Measurements from ENCODE around the gene MID2.
"Not testable (repeated sequence)": the region's sequence is repeated elsewhere in the genome, so short reads cannot be mapped to it uniquely, and the experiment has no call there.

Gene MID2

DNA sequence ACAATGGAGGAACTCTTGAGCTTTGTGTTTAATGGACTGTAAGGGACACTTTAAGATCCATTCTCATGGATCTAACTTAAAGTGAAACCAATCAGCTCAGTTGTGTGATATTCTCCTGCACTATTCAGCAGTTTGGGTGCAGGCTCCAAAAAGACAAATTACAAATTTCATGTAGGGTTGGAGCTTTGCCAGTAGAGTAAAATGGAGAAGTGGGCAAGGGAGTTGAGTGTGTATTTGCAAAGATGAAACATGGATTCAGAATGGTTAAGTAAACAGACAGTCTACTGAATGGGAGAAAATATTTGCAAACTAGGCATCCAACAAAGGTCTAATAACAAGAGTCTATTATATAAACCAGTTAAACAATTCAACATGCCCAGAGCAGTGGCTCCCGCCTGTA lies 21.2 kb upstream of the MID2 start:
- TF ChIP-seq POLR2A (IDR thresholded peaks at IDR 0.05; ENCODE audit: extremely low read depth, insufficient read length) (no peak), MYC (IDR thresholded peaks at IDR 0.05; ENCODE audit: low read depth, low read length) (no peak)
- TF ChIP-seq, protein P1, sequence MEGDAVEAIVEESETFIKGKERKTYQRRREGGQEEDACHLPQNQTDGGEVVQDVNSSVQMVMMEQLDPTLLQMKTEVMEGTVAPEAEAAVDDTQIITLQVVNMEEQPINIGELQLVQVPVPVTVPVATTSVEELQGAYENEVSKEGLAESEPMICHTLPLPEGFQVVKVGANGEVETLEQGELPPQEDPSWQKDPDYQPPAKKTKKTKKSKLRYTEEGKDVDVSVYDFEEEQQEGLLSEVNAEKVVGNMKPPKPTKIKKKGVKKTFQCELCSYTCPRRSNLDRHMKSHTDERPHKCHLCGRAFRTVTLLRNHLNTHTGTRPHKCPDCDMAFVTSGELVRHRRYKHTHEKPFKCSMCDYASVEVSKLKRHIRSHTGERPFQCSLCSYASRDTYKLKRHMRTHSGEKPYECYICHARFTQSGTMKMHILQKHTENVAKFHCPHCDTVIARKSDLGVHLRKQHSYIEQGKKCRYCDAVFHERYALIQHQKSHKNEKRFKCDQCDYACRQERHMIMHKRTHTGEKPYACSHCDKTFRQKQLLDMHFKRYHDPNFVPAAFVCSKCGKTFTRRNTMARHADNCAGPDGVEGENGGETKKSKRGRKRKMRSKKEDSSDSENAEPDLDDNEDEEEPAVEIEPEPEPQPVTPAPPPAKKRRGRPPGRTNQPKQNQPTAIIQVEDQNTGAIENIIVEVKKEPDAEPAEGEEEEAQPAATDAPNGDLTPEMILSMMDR (IDR thresholded peaks at IDR 0.05; ENCODE audit: low read depth, low read length) = no peak
- TF ChIP-seq, protein P2, sequence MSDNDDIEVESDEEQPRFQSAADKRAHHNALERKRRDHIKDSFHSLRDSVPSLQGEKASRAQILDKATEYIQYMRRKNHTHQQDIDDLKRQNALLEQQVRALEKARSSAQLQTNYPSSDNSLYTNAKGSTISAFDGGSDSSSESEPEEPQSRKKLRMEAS (IDR thresholded peaks at IDR 0.05; ENCODE audit: low read depth, low read length) = no peak
- DNase-seq (ENCODE audit: low read depth) = no peak
- H3K4me3 ChIP-seq (ENCODE audit: low read depth, low read length) = no peak overlapping the region

DNA sequence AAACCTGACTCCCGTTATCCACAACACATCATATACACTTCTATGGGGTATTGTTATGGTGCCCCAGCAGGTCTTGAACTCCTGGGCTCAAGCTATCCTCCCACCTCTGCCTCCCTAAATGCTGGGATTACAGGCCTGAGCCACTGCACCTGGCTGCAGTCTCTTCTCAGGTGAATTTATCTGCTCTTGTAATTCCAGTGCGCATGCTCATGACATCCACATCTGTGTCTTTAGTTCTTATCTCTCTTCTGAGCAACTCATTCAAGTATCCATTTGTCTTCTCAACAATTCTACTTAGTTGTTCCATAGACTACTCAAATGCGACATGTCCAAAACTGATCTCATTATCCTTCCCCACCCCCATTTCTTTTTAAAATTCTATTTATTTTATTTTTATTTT lies 20.5 kb upstream of the MID2 start:
- DNase-seq (ENCODE audit: low read depth) = no peak
- TF ChIP-seq, protein P1 (IDR thresholded peaks at IDR 0.05; ENCODE audit: low read depth, low read length) = no peak
- TF ChIP-seq MYC (IDR thresholded peaks at IDR 0.05; ENCODE audit: low read depth, low read length) (no peak), POLR2A (IDR thresholded peaks at IDR 0.05; ENCODE audit: extremely low read depth, insufficient read length) (no peak)
- TF ChIP-seq, protein P2 (IDR thresholded peaks at IDR 0.05; ENCODE audit: low read depth, low read length) = no peak

DNA sequence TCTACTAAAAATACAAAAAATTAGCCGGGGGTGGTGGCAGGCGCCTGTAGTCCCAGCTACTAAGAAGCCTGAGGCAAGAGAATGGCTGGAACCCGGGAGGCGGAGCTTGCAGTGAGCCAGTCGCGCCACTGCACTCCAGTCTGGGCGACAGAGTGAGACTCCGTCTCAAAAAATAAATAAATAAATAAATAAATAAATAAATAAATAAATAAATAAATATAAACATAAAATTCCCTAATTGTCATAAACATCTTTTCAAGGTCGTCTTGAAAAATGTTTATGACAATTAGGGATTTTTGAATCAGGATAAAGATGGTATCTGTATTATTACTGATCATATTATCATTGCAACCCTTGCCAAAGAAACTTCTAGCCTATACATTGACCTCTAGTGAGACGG lies 15.6 kb upstream of the MID2 start:
- H3K4me3 ChIP-seq (ENCODE audit: low read depth, low read length); DNase-seq (ENCODE audit: low read depth): not testable (repeated sequence)

More for the DNA sequence above, 20.5 kb upstream of the MID2 start:
- H3K4me3 ChIP-seq (ENCODE audit: low read depth, low read length) = no peak overlapping the region

DNA sequence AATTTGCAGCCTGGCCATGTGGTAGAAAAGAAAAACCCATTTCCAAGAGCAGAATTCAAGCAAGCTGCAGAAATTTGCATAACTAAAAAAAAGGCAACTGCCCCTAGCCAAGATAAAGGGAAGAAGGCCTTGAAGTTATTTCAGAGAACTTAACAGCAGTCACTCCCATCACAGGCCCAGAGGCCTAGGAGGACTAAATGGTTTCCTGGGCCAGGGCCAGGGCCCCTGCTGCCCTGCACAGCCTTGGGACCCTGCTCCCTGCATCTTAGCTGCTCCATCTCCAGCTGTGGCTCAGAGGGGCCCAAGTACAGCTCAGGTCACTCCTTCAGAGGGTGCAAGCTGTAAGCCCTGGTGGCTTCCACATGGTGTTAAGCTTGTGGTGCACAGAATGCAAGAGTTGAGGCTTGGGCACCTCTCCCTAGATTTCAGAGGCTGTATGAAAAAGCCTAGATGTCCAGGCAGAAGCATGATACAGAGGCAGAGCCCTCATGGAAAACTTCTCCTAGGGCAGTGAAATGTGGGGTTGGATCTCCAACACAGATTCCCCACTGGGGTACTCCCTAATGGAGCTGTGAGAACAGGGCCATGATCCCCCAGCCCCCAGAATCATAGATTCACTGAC lies 6.7 kb upstream of the MID2 start:
- H3K4me3 ChIP-seq (ENCODE audit: low read depth, low read length) = no peak overlapping the region
- no peak for DNase-seq (ENCODE audit: low read depth)
- TF ChIP-seq, protein P1 (IDR thresholded peaks at IDR 0.05; ENCODE audit: low read depth, low read length) = no peak
- TF ChIP-seq MYC (IDR thresholded peaks at IDR 0.05; ENCODE audit: low read depth, low read length) = no peak
- no peak for TF ChIP-seq POLR2A (IDR thresholded peaks at IDR 0.05; ENCODE audit: extremely low read depth, insufficient read length)
- TF ChIP-seq, protein P2 (IDR thresholded peaks at IDR 0.05; ENCODE audit: low read depth, low read length) = no peak

DNA sequence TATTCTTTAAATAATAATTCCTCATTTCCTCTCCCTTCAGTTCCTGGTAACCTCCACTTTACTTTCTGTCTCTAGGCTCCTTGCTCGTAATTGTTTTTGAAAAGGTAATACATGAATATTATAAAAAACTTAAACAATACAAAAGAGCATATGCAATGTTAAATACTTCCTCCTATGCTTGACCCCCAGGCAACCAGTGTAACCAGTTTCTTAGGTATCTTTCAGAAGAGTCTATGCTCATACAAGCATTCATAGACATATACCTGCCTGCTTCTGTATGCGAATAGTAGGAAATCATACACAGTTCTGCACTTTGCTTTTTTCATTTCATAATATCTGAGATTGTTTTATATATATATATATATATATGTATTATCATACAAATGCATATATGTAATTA lies 2.6 kb upstream of the MID2 start:
- no peak for DNase-seq (ENCODE audit: low read depth)
- TF ChIP-seq, protein P2 (IDR thresholded peaks at IDR 0.05; ENCODE audit: low read depth, low read length) = no peak
- TF ChIP-seq, protein P1 (IDR thresholded peaks at IDR 0.05; ENCODE audit: low read depth, low read length) = no peak
- TF ChIP-seq POLR2A (IDR thresholded peaks at IDR 0.05; ENCODE audit: extremely low read depth, insufficient read length) = no peak
- no peak for TF ChIP-seq MYC (IDR thresholded peaks at IDR 0.05; ENCODE audit: low read depth, low read length)
- no peak overlapping the region for H3K4me3 ChIP-seq (ENCODE audit: low read depth, low read length)

DNA sequence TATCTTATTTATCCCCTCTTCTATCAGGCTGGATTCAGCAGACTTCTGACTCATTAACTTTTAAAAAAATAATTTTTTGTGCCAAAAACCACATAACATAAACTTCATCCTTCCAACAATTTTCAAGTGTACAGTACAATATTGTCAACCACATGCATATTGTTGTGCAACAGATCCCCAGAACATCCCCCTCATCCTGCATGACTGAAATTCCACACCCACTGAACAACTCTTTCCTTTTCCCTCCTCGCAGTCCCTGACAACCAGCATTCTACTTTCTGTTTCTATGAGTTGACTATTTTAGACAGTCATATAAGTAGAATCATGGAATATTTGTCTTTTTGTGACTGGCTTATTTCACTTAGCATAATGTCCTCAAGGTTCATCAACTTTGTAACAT lies 2.2 kb upstream of the MID2 start:
- TF ChIP-seq, protein P2 (IDR thresholded peaks at IDR 0.05; ENCODE audit: low read depth, low read length) = no peak
- TF ChIP-seq, protein P1 (IDR thresholded peaks at IDR 0.05; ENCODE audit: low read depth, low read length) = no peak
- no peak for TF ChIP-seq POLR2A (IDR thresholded peaks at IDR 0.05; ENCODE audit: extremely low read depth, insufficient read length)
- TF ChIP-seq MYC (IDR thresholded peaks at IDR 0.05; ENCODE audit: low read depth, low read length) = no peak
- no peak for DNase-seq (ENCODE audit: low read depth)
- H3K4me3 ChIP-seq (ENCODE audit: low read depth, low read length) = no peak overlapping the region

Data from NB4 (cell line).